Esophagus squamous epithelium (tissue), 4 donors: ENCODE measurements around the gene NPTX2.

Experiments used
- CTCF ChIP-seq, 6 experiments: fragments of 450-650 bp in 4 of 6; fragments of 200-600 bp in 2 of 6; sonication (generic) in 2 of 6; IDR thresholded peaks; one replicate each; pipeline ENCODE4 v1.5.1; 2016 to 2019; ENCODE audit warnings: antibody characterized with exemption in 6 of 6, mild to moderate bottlenecking in 4 of 6, moderate library complexity in 4 of 6
- POLR2A ChIP-seq, 4 donors: fragments of 450-650 bp; IDR thresholded peaks; one replicate each; pipeline ENCODE4 v1.6.1; 2017; ENCODE audit warnings: antibody characterized with exemption in 4 of 4, mild to moderate bottlenecking in 4 of 4, moderate library complexity in 3 of 4

GRCh38 chr7:98628418-98628817 lies 11.3 kb downstream of the NPTX2 start:
- TF ChIP-seq POLR2A (IDR thresholded peaks at IDR 0.05) (no peak), CTCF (IDR thresholded peaks at IDR 0.05) (no peak)
